ENCODE data around the gene PCDH9.

The PCDH9 gene

GRCh38 chr13:66377569-66377968 is 852.6 kb downstream of the PCDH9 start:
- DNase-seq (ENCODE audit: low read depth), result no peak

GRCh38 chr13:66375756-66376155 is 854.4 kb downstream of the PCDH9 start:
- DNase-seq (ENCODE audit: low read depth), result peak; percentile 3

- DNase-seq (ENCODE audit: low read depth), result peak; percentile 12
These were observed 860.5 kb downstream of the PCDH9 start for GRCh38 chr13:66369666-66370065.

GRCh38 chr13:66367356-66367755 is 862.8 kb downstream of the PCDH9 start:
- DNase-seq (ENCODE audit: low read depth), result peak; percentile 9

GRCh38 chr13:66365101-66365500 is 865.0 kb downstream of the PCDH9 start:
- DNase-seq (ENCODE audit: low read depth), result no peak

- DNase-seq (ENCODE audit: low read depth), result no peak
These were observed 865.8 kb downstream of the PCDH9 start for GRCh38 chr13:66364346-66364745.

GRCh38 chr13:66362485-66362884 is 867.7 kb downstream of the PCDH9 start:
- DNase-seq (ENCODE audit: low read depth), result no peak

GRCh38 chr13:66359910-66360552 is 870.1 kb downstream of the PCDH9 start:
- DNase-seq (ENCODE audit: low read depth), result no peak

- DNase-seq (ENCODE audit: low read depth), result no peak
These were observed 870.7 kb downstream of the PCDH9 start for GRCh38 chr13:66359393-66359792.

GRCh38 chr13:66358564-66358963 is 871.6 kb downstream of the PCDH9 start:
- no peak for DNase-seq (ENCODE audit: low read depth)

- no peak for DNase-seq (ENCODE audit: low read depth)
These were observed 872.7 kb downstream of the PCDH9 start for GRCh38 chr13:66357463-66357862.

- DNase-seq (ENCODE audit: low read depth), result no peak
These were observed 875.0 kb downstream of the PCDH9 start for GRCh38 chr13:66354879-66355751.

- no peak for DNase-seq (ENCODE audit: low read depth)
These were observed 876.5 kb downstream of the PCDH9 start for GRCh38 chr13:66353664-66354063.

- DNase-seq (ENCODE audit: low read depth), result no peak
These were observed 880.2 kb downstream of the PCDH9 start for GRCh38 chr13:66349966-66350365.

GRCh38 chr13:66348745-66349690 is 881.1 kb downstream of the PCDH9 start:
- no peak for DNase-seq (ENCODE audit: low read depth)

GRCh38 chr13:66347486-66348117 is 882.5 kb downstream of the PCDH9 start:
- no peak for DNase-seq (ENCODE audit: low read depth)

GRCh38 chr13:66345971-66346370 is 884.2 kb downstream of the PCDH9 start:
- no peak for DNase-seq (ENCODE audit: low read depth)

GRCh38 chr13:66345518-66345810 is 884.7 kb downstream of the PCDH9 start:
- DNase-seq (ENCODE audit: low read depth), result no peak

- no peak for DNase-seq (ENCODE audit: low read depth)
These were observed 885.2 kb downstream of the PCDH9 start for GRCh38 chr13:66344805-66345517.

- no peak for DNase-seq (ENCODE audit: low read depth)
These were observed 886.8 kb downstream of the PCDH9 start for GRCh38 chr13:66343224-66343828.

Measured in EH (cell line).